ENCODE measurements around the gene TMEM44. TPM values are rescaled to one million over a fixed set of nuclear protein-coding genes. Genes with fewer than 3 reads are reported as not detected.

The TMEM44 gene
- total and polyA plus RNA-seq, 8 donors, result 13.4 to 46.2 (median 34.9) TPM

- Histone ChIP-seq H3K4me1 (peaks cover 6 to 25% of the 10 kb centered on the region in 2 donors), H3K4me3 (no peak overlapping the region), H3K27ac (peak overlapping the region in 1 of 2 donors; percentile 64), H3K36me3 (peaks cover 0 to 78% of the 10 kb centered on the region in 2 donors), H3K9me3 (no peaks in the 10 kb centered on the region), H3K27me3 (no peaks in the 10 kb centered on the region)
- DNase-seq, result no peak
- TF ChIP-seq, protein P1, sequence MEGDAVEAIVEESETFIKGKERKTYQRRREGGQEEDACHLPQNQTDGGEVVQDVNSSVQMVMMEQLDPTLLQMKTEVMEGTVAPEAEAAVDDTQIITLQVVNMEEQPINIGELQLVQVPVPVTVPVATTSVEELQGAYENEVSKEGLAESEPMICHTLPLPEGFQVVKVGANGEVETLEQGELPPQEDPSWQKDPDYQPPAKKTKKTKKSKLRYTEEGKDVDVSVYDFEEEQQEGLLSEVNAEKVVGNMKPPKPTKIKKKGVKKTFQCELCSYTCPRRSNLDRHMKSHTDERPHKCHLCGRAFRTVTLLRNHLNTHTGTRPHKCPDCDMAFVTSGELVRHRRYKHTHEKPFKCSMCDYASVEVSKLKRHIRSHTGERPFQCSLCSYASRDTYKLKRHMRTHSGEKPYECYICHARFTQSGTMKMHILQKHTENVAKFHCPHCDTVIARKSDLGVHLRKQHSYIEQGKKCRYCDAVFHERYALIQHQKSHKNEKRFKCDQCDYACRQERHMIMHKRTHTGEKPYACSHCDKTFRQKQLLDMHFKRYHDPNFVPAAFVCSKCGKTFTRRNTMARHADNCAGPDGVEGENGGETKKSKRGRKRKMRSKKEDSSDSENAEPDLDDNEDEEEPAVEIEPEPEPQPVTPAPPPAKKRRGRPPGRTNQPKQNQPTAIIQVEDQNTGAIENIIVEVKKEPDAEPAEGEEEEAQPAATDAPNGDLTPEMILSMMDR (IDR thresholded peaks at IDR 0.05), result no peak
- intact Hi-C loops (cut with DNase I), result no loop called here
- no peak for ATAC-seq
These were observed 24.2 kb upstream of the TMEM44 start for GRCh38 chr3:194657439-194657838.

GRCh38 chr3:194654443-194654842, 21.2 kb upstream of the TMEM44 start:
- DNase-seq (no peak), ATAC-seq (no peak)
- no peaks in the 10 kb centered on the region for H3K27me3 ChIP-seq
- H3K36me3 ChIP-seq, result peaks cover 0 to 89% of the 10 kb centered on the region in 2 donors
- H3K4me1 ChIP-seq, result no peaks in the 10 kb centered on the region
- intact Hi-C loops (cut with DNase I), result no loop called here
- H3K9me3 ChIP-seq, result no peaks in the 10 kb centered on the region
- no peak overlapping the region for H3K27ac ChIP-seq
- TF ChIP-seq, protein P1 (IDR thresholded peaks at IDR 0.05), result no peak
- no peak overlapping the region for H3K4me3 ChIP-seq

GRCh38 chr3:194647747-194648146, 14.5 kb upstream of the TMEM44 start:
- Histone ChIP-seq H3K9me3 (no peaks in the 10 kb centered on the region), H3K27ac (no peak overlapping the region), H3K4me3 (no peak overlapping the region), H3K4me1 (no peaks in the 10 kb centered on the region), H3K36me3 (peaks cover 0 to 97% of the 10 kb centered on the region in 2 donors), H3K27me3 (no peaks in the 10 kb centered on the region)
- TF ChIP-seq, protein P1 (IDR thresholded peaks at IDR 0.05), result no peak
- intact Hi-C loops (cut with DNase I), result no loop called here
- DNase-seq (no peak), ATAC-seq (no peak)

DNA sequence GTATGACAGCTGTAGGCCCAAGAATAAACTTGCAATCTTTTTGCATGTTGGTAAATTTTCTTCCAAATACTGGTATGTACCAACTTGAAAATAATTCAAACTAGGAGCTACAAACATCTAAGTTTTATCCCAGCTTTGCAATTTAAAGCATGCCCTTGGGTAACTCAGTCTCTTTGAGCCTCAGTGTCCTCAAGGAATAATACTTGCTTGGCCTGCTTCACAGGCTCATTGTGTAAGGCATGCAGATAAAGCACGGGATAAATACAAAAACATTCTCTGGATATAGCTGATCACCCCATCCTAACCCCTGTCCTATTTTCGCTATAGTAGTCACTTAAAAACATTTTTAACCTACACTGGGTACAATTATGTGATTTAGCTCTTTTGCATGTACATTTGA, 9.6 kb upstream of the TMEM44 start:
- Histone ChIP-seq H3K4me3 (no peak overlapping the region), H3K4me1 (no peaks in the 10 kb centered on the region), H3K27me3 (no peaks in the 10 kb centered on the region), H3K27ac (no peak overlapping the region), H3K9me3 (no peaks in the 10 kb centered on the region), H3K36me3 (peaks cover 0 to 82% of the 10 kb centered on the region in 2 donors)
- DNase-seq, result no peak
- TF ChIP-seq, protein P1 (IDR thresholded peaks at IDR 0.05), result no peak
- no peak for ATAC-seq
- intact Hi-C loops (cut with DNase I), result no loop called here

GRCh38 chr3:194640829-194641228, 7.6 kb upstream of the TMEM44 start:
- Histone ChIP-seq H3K9me3 (no peaks in the 10 kb centered on the region), H3K4me1 (no peaks in the 10 kb centered on the region), H3K36me3 (peaks cover 0 to 64% of the 10 kb centered on the region in 2 donors), H3K27me3 (no peaks in the 10 kb centered on the region), H3K4me3 (no peak overlapping the region), H3K27ac (peak overlapping the region in 1 of 2 donors; percentile 70)
- TF ChIP-seq, protein P1 (IDR thresholded peaks at IDR 0.05), result peak in 1 of 2 donors; percentile 7
- intact Hi-C loops (cut with DNase I), result no loop called here
- ATAC-seq, result peak; percentile 21
- no peak for DNase-seq
